ENCODE measurements around the gene NANOS3. TPM values are rescaled to one million over a fixed set of nuclear protein-coding genes. Genes with fewer than 3 reads are reported as not detected.
A peak's percentile ranks its signal among the peaks of the same experiment; 100 is the strongest.

NANOS3 gene
- total RNA-seq, 6 experiments from 2014 or later, result 0.91 to 1.7 (median 1.4) TPM

GRCh38 chr19:13831537-13832467 is 45.1 kb upstream of the NANOS3 start:
- Mint-ChIP-seq H3K27me3 (ENCODE audit: insufficient read depth) (peaks cover 93% of the 10 kb centered on the region), H3K27ac (peak overlapping the region; percentile 100), H3K4me3 (peak overlapping the region; percentile 99), H3K9me3 (peaks cover 76% of the 10 kb centered on the region), H3K4me1 (ENCODE audit: low read depth) (peaks cover 45% of the 10 kb centered on the region), H3K36me3 (ENCODE audit: low read depth) (peaks cover 58% of the 10 kb centered on the region)
- no peak for DNase-seq
- TF ChIP-seq CTCF (IDR thresholded peaks at IDR 0.05), result no peak

GRCh38 chr19:13833330-13834243 is 43.3 kb upstream of the NANOS3 start:
- Mint-ChIP-seq H3K4me3 (peak overlapping the region; percentile 99), H3K36me3 (ENCODE audit: low read depth) (peaks cover 68% of the 10 kb centered on the region), H3K27me3 (ENCODE audit: insufficient read depth) (peaks cover 100% of the 10 kb centered on the region), H3K27ac (peak overlapping the region; percentile 100), H3K9me3 (peaks cover 93% of the 10 kb centered on the region), H3K4me1 (ENCODE audit: low read depth) (peaks cover 58% of the 10 kb centered on the region)
- peak; percentile 76 for TF ChIP-seq CTCF (IDR thresholded peaks at IDR 0.05)
- DNase-seq, result peak; percentile 88

GRCh38 chr19:13834244-13835069 is 42.5 kb upstream of the NANOS3 start:
- peak; percentile 81 for DNase-seq
- peaks cover 69% of the 10 kb centered on the region for H3K36me3 Mint-ChIP-seq (ENCODE audit: low read depth)
- H3K4me1 Mint-ChIP-seq (ENCODE audit: low read depth), result peaks cover 64% of the 10 kb centered on the region
- H3K27ac Mint-ChIP-seq, result peak overlapping the region; percentile 100
- no peak for TF ChIP-seq CTCF (IDR thresholded peaks at IDR 0.05)
- peak overlapping the region; percentile 99 for H3K4me3 Mint-ChIP-seq
- peaks cover 98% of the 10 kb centered on the region for H3K9me3 Mint-ChIP-seq
- peaks cover 100% of the 10 kb centered on the region for H3K27me3 Mint-ChIP-seq (ENCODE audit: insufficient read depth)

GRCh38 chr19:13835791-13836723 is 40.9 kb upstream of the NANOS3 start:
- Mint-ChIP-seq H3K4me1 (ENCODE audit: low read depth) (peaks cover 73% of the 10 kb centered on the region), H3K27me3 (ENCODE audit: insufficient read depth) (peaks cover 100% of the 10 kb centered on the region), H3K9me3 (peaks cover 94% of the 10 kb centered on the region), H3K36me3 (ENCODE audit: low read depth) (peaks cover 71% of the 10 kb centered on the region), H3K4me3 (peak overlapping the region; percentile 99), H3K27ac (peak overlapping the region; percentile 100)
- DNase-seq, result peak; percentile 43
- TF ChIP-seq CTCF (IDR thresholded peaks at IDR 0.05), result no peak

Data from HFFc6 (cell line).